HepG2 (cell line): ENCODE measurements around the gene TSTD2. TPM values are rescaled to one million over a fixed set of nuclear protein-coding genes. Genes with fewer than 3 reads are reported as not detected.

ENCODE experiments used
- ATAC-seq: fragments of 200-7000 bp; cut with Tn5 transposase; 3 replicates; pipeline ENCODE4 v1.9.1; 2020; ENCODE audit warnings: mild to moderate bottlenecking, moderate library complexity
- BruUV-seq: library from RNA; stranded (reverse); fragments of 400-500 nt; replicated peaks from 2 replicates; lab custom pipeline; 2021; lab: Mats Ljungman, UMichigan
- CTCF ChIA-PET: fragments of 300-600 bp; formaldehyde crosslinking; extraction: SDS; loops from one replicate; lab custom pipeline; 2021; ENCODE audit warnings: low total read pairs, inconsistent platforms, low intra/inter-chr PET ratio; lab: Yijun Ruan, JAX
- POLR2A ChIA-PET: fragments of 350-600 bp; sonication (Branson Sonifier 250); formaldehyde crosslinking; loops from one replicate; lab custom pipeline; 2020; ENCODE audit warnings: antibody characterized with exemption, inconsistent platforms; lab: Yijun Ruan, JAX
- DNase-seq: peaks from one replicate; pipeline ENCODE4 v3.0.0-alpha.2; 2015; ENCODE audit warnings: low spot score
- FAIRE-seq: peaks from 3 replicates; lab custom pipeline; 2011; peaks lifted over from hg19 to GRCh38; lab: Jason Lieb, UNC
- H2AFZ ChIP-seq: one replicate; pipeline ENCODE4 v1.6.1; 2011; ENCODE audit warnings: low read length, inconsistent platforms
- H3K27ac ChIP-seq: fragments of 300-600 bp; 3 replicates; pipeline ENCODE4 v1.8.0; 2011; ENCODE audit warnings: mixed run types, mild to moderate bottlenecking, mixed read lengths, low read length, inconsistent platforms; ENCODE audit not compliant: insufficient read depth; ENCODE audit errors: extremely low read length
- H3K27me3 ChIP-seq, 2 experiments: fragments of 200-600 bp in 1 of 2; 2 replicates in 1 of 2; 3 replicates in 1 of 2; pipeline versions ENCODE4 v1.6.0 to v1.8.0; 2011; ENCODE audit warnings: low read length in 2 of 2, mild to moderate bottlenecking in 2 of 2, moderate library complexity in 2 of 2, inconsistent platforms in 1 of 2; ENCODE audit not compliant: insufficient read depth in 2 of 2, control insufficient read depth in 1 of 2
- H3K36me3 ChIP-seq, 2 experiments: fragments of 200-600 bp in 1 of 2; replicated peaks in 1 of 2; 2 replicates in 1 of 2; 3 replicates in 1 of 2; pipeline versions ENCODE4 v1.5.1 to v1.8.0; 2011; ENCODE audit warnings: low read length in 2 of 2, inconsistent platforms in 1 of 2; ENCODE audit not compliant: insufficient read depth in 2 of 2, control insufficient read depth in 1 of 2
- H3K4me1 ChIP-seq: 2 replicates; pipeline ENCODE4 v1.5.1; 2012; ENCODE audit warnings: low read length, inconsistent platforms; ENCODE audit not compliant: insufficient read depth
- H3K4me2 ChIP-seq: 2 replicates; pipeline ENCODE4 v1.6.0; 2011; ENCODE audit warnings: low read depth, low read length, inconsistent platforms
- H3K4me3 ChIP-seq, 3 experiments: fragments of 200-600 bp in 1 of 3; sonication (generic), shearing (Covaris generic) in 1 of 3; replicated peaks in 1 of 3; 2 replicates each; pipeline ENCODE4 v1.5.1; 2011 to 2016; ENCODE audit warnings: low read length in 3 of 3, inconsistent platforms in 2 of 3, low read depth in 2 of 3, mild to moderate bottlenecking in 2 of 3, control low read depth in 1 of 3, mixed read lengths in 1 of 3; ENCODE audit not compliant: insufficient read depth in 1 of 3
- H3K79me2 ChIP-seq: one replicate; pipeline ENCODE4 v1.6.1; 2011; ENCODE audit warnings: low read length, inconsistent platforms; ENCODE audit not compliant: insufficient read depth
- H3K9ac ChIP-seq: 2 replicates; pipeline ENCODE4 v1.6.0; 2011; ENCODE audit warnings: mild to moderate bottlenecking, low read depth, low read length, inconsistent platforms; ENCODE audit not compliant: insufficient read depth
- H3K9me3 ChIP-seq: 2 replicates; pipeline ENCODE4 v1.5.1; 2012; ENCODE audit warnings: mild to moderate bottlenecking, low read length
- H4K20me1 ChIP-seq: 2 replicates; pipeline ENCODE4 v1.6.0; 2011; ENCODE audit warnings: inconsistent platforms, mild to moderate bottlenecking, low read length, moderate library complexity; ENCODE audit not compliant: insufficient read depth
- CERS6 ChIP-seq: sonication (generic); formaldehyde crosslinking; IDR thresholded peaks from 2 replicates; pipeline ENCODE4 v1.5.0; 2020; ENCODE audit warnings: missing genetic modification reagents
- FOXO4 ChIP-seq: sonication (generic); formaldehyde crosslinking; conservative IDR thresholded peaks from 2 replicates; pipeline ENCODE4 v1.8.1; 2023; ENCODE audit warnings: missing genetic modification reagents
- SIN3A ChIP-seq: IDR thresholded peaks from 2 replicates; pipeline ENCODE4 v1.6.1; 2011; ENCODE audit warnings: low read depth, mild to moderate bottlenecking, control low read depth, low read length, borderline replicate concordance
- SIN3B ChIP-seq: fragments of 150-350 bp; IDR thresholded peaks from 2 replicates; pipeline ENCODE4 v1.6.1; 2014; ENCODE audit warnings: low read length
- SIX1 ChIP-seq: sonication (generic); formaldehyde crosslinking; IDR thresholded peaks from 2 replicates; pipeline ENCODE4 v1.4.0; 2020; ENCODE audit warnings: missing genetic modification reagents, borderline replicate concordance
- TOPORS ChIP-seq: sonication (generic); formaldehyde crosslinking; IDR thresholded peaks from 2 replicates; pipeline ENCODE4 v1.8.0; 2023; ENCODE audit warnings: mild to moderate bottlenecking, missing genetic modification reagents
- ZNF446 ChIP-seq: sonication (generic); formaldehyde crosslinking; IDR thresholded peaks from 2 replicates; pipeline ENCODE4 v1.5.0; 2020; ENCODE audit warnings: mild to moderate bottlenecking, missing genetic modification reagents
- WGBS: methylation state at CpG from one replicate; pipeline ENCODE4 v1.1.6; 2017; ENCODE audit warnings: low lambda C conversion rate; 5-methylcytosine and 5-hydroxymethylcytosine counted together
- in situ Hi-C: cut with HindIII; loops from 2 replicates; pipeline ENCODE4 v1.10.0; 2017; ENCODE audit warnings: low pct_unique_long_range_greater_than_20kb; ENCODE audit not compliant: extremely low pct_ligation_motif_present
- intact Hi-C: fragments of 100-400 bp; cut with micrococcal nuclease; formaldehyde crosslinking; loops from one replicate; pipeline ENCODE4 v1.10.0; 2022; ENCODE audit not compliant: unreplicated experiment
- polyA plus RNA-seq, 8 experiments: library from polyadenylated mRNA; depleted of rRNA in 3 of 8; stranded (reverse) in 7 of 8; unstranded in 1 of 8; fragments of >200 nt; fragmentation: Illumina TruSeq in 4 of 8; extraction: Trizol in 4 of 8; gene quantifications; 2 replicates each; pipeline versions ENCODE4 v1.2.1 to v1.2.3, GENCODE V29; 2011 to 2016; ENCODE audit warnings: low read depth in 4 of 8, missing spikeins in 1 of 8, mixed read lengths in 1 of 8; ENCODE audit not compliant: insufficient read depth in 1 of 8
- total RNA-seq, 5 experiments: library from RNA; depleted of rRNA; stranded (reverse); fragments of >200 nt; fragmentation: Illumina TruSeq; extraction: Trizol; gene quantifications; 2 replicates each; pipeline ENCODE4 v1.2.3, GENCODE V29; 2016; ENCODE audit warnings: low read depth in 1 of 5
- TF ChIP-seq, protein P1 (sequence below), 2 experiments: sonication (generic) in 1 of 2; formaldehyde crosslinking in 1 of 2; IDR thresholded peaks; 2 replicates each; pipeline versions ENCODE4 v1.6.1 to v1.9.0; 2014 to 2022; ENCODE audit warnings: antibody characterized with exemption in 1 of 2, borderline replicate concordance in 1 of 2, inconsistent platforms in 1 of 2, low read depth in 1 of 2, missing genetic modification reagents in 1 of 2

Gene TSTD2
- total and polyA plus RNA-seq, 2 of the 13 experiments (the other 11 are each of a cell fraction or from before 2014, with no cell fraction given), result 16.0 to 23.1 TPM

- Histone ChIP-seq H3K4me3 (no peak overlapping the region), H3K9me3 (no peaks in the 10 kb centered on the region), H2AFZ (no peak overlapping the region), H3K79me2 (no peaks in the 10 kb centered on the region), H3K4me2 (no peak overlapping the region), H4K20me1 (no peaks in the 10 kb centered on the region), H3K9ac (no peak overlapping the region), H3K27me3 (peaks cover 2 to 15% of the 10 kb centered on the region in 2 experiments; a peak in 3 of 5 replicates), H3K4me1 (no peaks in the 10 kb centered on the region), H3K27ac (no peak overlapping the region), H3K36me3 (no peaks in the 10 kb centered on the region)
- POLR2A ChIA-PET, result no interaction called here
- WGBS, result 26% methylated on average over 10 of the region's 10 CpGs
- no TSS peak for BruUV-seq
- DNase-seq (no peak), ATAC-seq (no peak), FAIRE-seq (no peak)
- CTCF ChIA-PET, result no interaction called here
- intact Hi-C loops, result no loop called here
- in situ Hi-C loops, result no loop called here
- TF ChIP-seq, protein P1, sequence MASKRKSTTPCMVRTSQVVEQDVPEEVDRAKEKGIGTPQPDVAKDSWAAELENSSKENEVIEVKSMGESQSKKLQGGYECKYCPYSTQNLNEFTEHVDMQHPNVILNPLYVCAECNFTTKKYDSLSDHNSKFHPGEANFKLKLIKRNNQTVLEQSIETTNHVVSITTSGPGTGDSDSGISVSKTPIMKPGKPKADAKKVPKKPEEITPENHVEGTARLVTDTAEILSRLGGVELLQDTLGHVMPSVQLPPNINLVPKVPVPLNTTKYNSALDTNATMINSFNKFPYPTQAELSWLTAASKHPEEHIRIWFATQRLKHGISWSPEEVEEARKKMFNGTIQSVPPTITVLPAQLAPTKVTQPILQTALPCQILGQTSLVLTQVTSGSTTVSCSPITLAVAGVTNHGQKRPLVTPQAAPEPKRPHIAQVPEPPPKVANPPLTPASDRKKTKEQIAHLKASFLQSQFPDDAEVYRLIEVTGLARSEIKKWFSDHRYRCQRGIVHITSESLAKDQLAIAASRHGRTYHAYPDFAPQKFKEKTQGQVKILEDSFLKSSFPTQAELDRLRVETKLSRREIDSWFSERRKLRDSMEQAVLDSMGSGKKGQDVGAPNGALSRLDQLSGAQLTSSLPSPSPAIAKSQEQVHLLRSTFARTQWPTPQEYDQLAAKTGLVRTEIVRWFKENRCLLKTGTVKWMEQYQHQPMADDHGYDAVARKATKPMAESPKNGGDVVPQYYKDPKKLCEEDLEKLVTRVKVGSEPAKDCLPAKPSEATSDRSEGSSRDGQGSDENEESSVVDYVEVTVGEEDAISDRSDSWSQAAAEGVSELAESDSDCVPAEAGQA (IDR thresholded peaks at IDR 0.05; ENCODE audit: low read depth), result no peak
- TF ChIP-seq, protein P1 (CRISPR knock-in tag; IDR thresholded peaks at IDR 0.05; ENCODE audit: borderline replicate concordance), result no peak
- TF ChIP-seq SIX1 (no peak), FOXO4 (CRISPR knock-in tag) (no peak), TOPORS (CRISPR knock-in tag) (no peak), SIN3A (no peak), SIN3B (no peak), CERS6 (CRISPR knock-in tag) (no peak), ZNF446 (CRISPR knock-in tag) (no peak)
Measured at GRCh38 chr9:97559111-97559514, 74.1 kb downstream of the TSTD2 start.
